ENCODE data around the gene HS2ST1.
"Not testable (repeated sequence)": the region's sequence is repeated elsewhere in the genome, so short reads cannot be mapped to it uniquely, and the experiment has no call there.

The HS2ST1 gene

GRCh38 chr1:86975993-86976550 is 61.6 kb downstream of the HS2ST1 start:
- no peak for DNase-seq

- DNase-seq: no peak
These were observed 62.2 kb downstream of the HS2ST1 start for GRCh38 chr1:86976664-86977063.

- DNase-seq: no peak
These were observed 67.2 kb downstream of the HS2ST1 start for GRCh38 chr1:86981482-86982213.

DNA sequence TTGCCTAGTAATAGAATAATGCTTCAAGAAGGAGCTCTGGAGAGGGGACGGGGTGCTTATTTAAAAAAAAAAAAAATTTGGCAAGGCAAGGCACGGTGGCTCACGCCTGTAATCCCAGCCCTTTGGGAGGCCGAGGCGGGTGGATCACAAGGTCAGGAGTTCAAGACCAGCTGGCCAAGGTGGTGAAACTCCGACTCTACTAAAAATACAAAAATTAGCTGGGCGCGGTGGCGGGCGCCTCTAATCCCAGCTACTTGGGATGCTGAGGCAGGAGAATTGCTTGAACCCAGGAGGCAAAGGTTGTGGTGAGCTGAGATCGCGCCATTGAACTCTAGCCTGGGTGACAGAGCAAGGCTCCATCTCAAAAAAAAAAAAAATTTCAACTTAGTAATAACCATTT is 69.2 kb downstream of the HS2ST1 start:
- not testable (repeated sequence) for DNase-seq

DNA sequence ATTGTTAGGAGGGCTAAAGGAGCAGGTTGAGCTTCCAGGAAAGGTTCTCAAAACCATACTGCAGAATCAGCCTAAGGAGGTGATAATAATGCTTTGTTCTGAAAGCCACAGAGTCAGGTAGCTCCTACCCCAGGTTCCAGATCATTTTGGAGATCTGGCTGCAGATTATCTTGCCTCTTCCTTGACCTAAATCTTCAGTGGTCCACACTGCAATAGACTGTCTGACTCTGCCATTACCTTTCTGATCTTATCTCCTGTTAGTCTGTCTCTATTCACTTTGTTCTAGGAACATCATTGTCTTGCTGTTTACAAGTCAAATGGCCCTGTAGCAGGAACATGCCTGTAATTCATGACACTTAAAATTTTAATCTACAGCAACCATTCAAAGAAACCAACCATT is 73.0 kb downstream of the HS2ST1 start:
- no peak for DNase-seq

- DNase-seq: no peak
These were observed 74.4 kb downstream of the HS2ST1 start for GRCh38 chr1:86988835-86989234.

GRCh38 chr1:86989690-86990089 is 75.3 kb downstream of the HS2ST1 start:
- DNase-seq: not testable (repeated sequence)

GRCh38 chr1:86990826-86991225 is 76.4 kb downstream of the HS2ST1 start:
- DNase-seq: no peak

GRCh38 chr1:86991549-86992186 is 77.2 kb downstream of the HS2ST1 start:
- no peak for DNase-seq

DNA sequence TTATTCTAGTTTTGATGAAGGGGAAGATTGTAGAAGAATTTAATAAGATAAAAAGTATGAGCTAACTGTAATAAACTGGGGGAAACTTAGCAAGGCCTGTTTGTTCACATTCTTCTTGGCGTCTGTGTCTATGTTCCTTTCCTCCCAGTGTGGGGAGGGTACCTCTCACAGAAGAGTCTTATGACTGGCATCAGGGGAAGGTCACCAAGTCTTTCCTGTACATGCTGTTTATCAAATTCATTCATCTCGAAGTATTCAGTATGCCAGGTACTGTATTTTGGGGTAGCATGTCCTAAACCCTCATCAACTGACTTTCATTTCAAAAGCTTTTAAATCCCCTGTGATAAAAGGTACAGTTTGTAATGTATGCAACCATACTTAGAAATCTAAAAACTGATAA is 78.4 kb downstream of the HS2ST1 start:
- no peak for DNase-seq

DNA sequence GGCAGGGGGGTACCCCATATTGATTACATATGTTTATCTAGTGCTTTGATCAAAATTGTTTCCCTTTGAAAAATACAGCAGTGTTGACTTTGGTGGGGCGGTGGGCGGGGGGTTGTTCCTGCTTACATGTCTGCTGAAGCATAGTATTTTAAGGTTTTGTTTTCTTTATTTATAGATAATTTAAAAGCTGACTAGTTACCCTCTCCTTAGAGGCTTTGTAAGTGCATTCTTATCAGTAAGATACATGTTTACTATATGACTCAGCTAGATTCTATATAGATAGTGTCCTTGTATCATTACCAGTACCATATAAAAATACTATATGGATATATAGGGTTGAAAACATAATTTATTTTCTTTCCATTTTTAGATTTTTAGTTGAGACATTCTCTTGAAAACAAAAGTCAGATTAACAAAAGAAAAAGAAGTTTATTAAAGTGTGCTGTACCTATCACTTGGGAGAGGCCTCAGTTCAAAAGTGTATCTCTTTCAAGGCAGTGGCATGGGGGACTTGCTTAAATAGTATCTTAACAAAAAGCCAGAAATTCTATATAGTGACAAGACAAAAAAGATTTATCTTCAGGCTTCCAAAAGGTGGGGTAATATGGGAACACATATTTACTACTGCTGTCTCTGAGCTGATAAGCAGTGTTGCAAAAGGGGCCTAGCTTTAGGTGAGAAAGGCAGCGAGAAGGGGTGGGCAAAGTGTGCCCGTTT is 79.0 kb downstream of the HS2ST1 start:
- no peak for DNase-seq

DNA sequence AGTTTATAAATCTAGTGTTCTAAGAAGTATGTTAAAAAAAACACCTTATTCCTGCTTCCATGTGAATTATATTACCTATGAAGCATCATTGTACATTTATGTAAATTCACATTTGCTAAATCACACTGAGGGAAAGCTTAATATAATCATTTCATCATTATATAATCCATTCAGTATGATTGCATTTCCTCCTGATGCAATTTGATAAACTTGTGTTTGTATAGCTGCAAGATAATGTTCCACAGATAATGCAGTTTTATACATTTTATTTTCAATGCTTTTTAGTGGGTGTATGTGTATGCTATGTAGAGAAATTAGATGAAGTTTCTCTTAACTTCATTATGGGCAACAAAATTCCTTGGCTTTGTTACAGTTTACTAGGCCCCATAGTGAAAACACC is 79.6 kb downstream of the HS2ST1 start:
- no peak for DNase-seq

DNA sequence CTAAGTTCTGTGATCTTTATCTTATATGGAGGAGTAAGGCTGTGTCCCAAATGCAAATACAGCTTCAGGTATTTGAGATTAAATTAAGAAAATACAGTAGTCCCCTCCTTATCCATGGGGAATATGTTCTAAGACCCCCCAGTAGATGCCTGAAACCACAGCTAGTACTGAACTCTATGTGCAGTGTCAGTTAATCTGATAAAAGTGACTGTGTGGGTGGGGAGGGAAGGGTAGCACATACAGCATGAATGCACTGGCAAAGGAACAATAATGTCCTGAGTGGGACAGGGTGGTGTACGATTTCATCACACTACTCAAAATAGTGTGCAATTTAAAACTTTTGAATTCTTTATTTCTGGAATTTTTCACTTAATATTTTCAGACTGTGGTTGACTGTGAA is 83.1 kb downstream of the HS2ST1 start:
- no peak for DNase-seq

DNA sequence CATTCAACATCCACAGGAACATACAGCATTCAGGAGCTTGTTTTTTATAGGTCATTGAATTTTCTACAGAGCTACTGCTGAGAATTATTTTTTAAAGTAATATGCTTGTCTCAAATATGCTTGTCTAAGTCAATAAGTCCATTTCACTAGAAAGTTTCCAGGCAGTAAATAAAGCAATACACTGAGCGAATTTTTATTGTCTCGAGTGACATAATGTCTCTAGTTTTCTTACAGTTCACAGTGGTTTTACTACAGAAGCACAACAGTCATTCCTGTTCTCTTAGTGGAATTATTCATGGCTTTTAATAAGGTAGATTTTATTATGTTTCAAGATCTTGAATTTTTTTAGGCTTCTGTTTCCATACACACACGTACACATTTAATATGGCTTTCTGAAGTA is 83.8 kb downstream of the HS2ST1 start:
- no peak for DNase-seq

DNA sequence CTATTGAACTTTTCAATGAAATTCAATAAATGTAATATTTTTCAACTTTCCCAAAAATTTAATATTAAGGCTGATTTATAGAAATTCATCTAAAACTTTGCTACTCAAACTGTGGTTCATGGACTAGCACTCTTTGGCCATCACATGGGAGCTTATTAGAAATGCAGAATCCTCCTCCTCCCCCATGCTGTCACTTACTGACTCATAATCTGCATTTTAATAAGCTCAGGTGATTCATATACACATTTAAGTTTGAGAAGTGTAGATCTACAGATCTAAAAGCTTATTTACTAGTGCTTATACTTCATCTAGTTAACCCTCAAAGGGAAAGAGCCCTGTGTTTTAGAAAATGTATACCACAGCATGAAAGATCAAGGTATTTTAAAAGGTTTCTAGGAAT is 84.3 kb downstream of the HS2ST1 start:
- DNase-seq: no peak

DNA sequence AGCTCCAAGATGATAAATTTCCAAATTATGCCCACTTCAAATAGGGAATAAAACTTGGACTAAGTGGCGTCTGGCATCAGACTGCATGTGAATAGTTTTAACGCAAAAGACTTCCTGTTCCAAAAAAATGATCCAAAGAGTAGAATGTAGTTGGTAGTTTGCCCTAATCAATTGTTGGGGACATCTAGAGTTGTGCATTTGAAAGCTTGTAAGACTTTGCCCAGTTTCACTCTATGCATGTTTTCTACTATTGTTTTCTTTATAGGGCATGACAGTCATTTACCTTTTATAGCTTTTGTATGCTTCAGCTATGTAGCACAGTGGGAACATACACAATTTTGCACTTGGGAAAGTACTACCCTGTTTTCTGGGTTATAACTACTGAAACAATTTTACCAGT is 86.0 kb downstream of the HS2ST1 start:
- DNase-seq: no peak

DNA sequence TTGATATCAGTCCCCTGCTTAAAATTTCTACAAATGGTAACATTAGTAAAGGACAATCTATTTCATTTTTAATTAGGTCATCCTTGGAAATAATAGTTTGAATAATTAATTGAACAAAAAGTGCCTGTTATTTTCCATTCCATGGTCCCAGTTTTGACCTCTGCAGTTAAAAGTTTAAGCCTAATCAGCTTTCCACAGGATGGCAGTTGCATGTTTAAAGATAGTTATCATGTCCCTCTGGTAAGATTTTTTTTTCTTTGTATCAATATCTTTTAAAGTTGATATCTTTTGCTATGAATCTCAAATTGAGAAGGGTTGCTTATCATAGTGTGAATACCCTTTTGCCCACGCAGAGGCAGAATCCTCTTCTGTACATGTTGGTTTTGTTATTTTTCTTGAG is 90.4 kb downstream of the HS2ST1 start:
- no peak for DNase-seq

DNA sequence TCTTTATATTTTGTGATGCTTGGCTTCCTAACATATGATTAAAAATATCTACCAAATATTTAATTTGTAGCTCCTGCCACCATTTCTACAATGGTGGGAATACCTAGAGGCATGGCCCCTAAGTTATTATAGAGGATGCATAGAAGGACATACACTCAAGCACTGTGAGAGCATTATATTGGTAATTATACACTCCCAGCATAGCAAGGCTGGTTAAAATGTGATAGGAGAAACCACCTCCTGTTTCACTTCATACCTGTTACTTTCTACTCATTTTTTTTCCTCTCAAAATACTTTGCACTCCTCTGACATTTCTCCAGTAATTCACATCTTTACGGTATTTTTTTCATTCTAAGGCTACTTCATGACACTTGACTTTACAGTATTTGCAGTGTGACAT is 92.9 kb downstream of the HS2ST1 start:
- no peak for DNase-seq

DNA sequence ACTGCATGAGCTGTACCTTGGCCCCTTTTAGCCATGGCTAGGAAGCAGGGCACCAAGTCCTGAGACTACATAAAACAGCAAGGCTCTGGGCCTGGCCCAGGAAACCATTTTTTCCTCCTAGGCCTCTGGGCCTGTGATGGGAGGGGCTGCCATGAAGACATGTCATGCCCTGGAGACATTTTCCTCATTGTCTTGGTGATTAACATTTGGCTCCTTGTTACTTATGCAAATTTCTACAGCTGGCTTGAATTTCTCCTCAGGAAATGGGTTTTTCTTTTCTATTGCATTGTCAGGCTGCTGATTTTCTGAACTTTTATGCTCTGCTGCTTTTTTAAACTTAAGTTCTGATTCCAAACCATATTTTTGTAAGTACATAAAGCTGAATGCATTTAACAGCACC is 99.0 kb downstream of the HS2ST1 start:
- not testable (repeated sequence) for DNase-seq

- no peak for DNase-seq
These were observed 103.7 kb downstream of the HS2ST1 start for GRCh38 chr1:87017998-87018672.

DNA sequence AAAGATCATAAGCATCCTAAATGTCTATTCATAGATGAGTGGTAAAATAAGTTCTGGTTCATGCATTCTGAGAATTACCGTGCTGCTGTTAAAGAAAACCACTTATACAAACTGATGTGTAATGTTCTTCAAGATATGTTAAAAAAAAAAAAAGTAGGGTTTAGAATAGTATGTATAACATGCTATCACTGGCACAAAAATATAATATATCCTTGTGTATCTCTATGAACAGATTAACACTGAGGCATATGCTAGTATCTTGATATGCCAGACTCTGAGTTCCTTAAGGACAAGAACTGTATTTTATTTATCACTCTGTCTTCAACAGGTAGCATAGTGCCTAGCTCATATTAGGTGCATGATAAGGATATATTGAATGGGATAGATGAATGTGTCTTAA is 108.9 kb downstream of the HS2ST1 start:
- no peak for DNase-seq

- DNase-seq: peak; percentile 27
These were observed 110.6 kb downstream of the HS2ST1 start for GRCh38 chr1:87024936-87025540.

DNA sequence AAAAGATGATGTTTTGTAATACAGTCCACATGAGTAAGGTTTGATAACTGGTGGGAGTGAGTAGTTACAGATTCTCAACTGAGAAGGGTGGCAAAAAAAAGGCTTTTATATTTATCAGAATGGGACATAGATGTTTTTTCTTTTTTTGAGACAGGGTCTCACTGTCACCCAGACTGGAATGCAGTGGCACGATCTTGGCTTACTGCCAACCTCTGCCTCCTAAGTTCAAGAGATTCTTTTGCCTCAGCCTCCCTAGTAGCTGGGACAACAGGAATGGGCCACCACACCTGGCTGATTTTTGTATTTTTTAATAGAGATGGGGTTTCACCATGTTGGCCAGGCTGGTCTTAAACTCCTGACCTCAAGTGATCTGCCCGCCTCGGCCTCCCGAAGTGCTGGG is 113.1 kb downstream of the HS2ST1 start:
- not testable (repeated sequence) for DNase-seq
